HL-60/S4 treated with retinoic acid at 250 ng/mL for 4 days and 3 days (cell line): Measurements from ENCODE around the gene GFRA3.
"Not testable (repeated sequence)": the region's sequence is repeated elsewhere in the genome, so short reads cannot be mapped to it uniquely, and the experiment has no call there.

Source experiments
- in situ Hi-C: fragments of 300-500 bp; cut with MboI; formaldehyde crosslinking; loops from 2 replicates; pipeline ENCODE4 v1.7.0; 2022; ENCODE audit warnings: low sequenced_read_pairs

Gene GFRA3

DNA sequence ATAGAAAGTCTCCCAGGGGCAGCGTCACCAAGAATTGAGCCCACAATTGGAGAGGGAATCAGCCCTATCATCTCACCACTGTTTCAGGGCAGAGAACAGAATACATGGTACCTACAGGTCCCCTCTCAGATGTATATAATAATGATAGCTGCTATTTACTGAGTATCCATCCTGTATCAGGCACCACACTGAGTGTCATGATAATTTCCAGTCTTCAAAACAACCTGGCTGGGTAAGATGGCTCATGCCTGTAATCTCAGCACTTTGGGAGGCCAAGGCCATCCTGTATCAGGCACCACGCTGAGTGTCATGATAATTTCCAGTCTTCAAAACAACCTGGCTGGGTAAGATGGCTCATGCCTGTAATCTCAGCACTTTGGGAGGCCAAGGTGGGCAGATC, 26.6 kb downstream of the GFRA3 start:
- in situ Hi-C loops = not testable (repeated sequence)

DNA sequence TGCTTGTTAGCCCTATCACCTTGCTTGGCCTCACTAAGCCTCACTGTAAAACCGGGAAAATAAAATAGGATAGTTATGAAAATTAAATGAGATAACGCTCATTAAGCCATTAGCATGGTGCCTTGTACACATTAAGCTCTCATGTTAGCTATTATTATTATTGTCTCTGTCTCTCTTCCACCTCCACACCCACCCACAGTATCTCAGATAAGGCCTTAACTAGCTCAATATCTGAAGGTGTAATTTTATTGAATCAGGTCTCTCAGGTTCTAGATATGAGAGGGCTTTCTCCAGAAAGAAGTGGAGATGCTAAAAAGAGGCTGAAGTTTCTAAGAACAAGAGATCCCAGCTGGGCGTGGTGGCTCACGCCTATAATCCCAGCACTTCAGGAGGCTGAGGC, 27.6 kb downstream of the GFRA3 start:
- in situ Hi-C loops = no loop called here

DNA sequence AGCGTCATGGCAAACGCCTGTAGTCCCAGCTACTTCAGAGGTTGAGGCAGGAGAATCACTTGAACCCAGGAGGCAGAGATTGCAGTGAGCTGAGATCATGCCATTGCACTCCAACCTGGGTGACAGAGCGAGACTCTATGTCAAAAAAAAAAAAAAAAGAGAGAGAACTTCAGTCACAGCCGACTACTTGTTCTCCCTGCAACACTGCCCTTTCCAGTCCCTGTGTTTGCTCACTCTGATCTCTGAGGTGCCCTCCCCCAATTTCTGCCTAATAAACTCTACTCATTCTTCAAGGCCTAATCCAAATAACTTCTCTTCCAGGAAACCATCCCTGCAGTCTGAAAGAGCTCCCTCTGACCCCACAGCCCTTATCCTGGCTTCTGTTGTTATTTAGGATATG, 28.1 kb downstream of the GFRA3 start:
- in situ Hi-C loops = no loop called here

DNA sequence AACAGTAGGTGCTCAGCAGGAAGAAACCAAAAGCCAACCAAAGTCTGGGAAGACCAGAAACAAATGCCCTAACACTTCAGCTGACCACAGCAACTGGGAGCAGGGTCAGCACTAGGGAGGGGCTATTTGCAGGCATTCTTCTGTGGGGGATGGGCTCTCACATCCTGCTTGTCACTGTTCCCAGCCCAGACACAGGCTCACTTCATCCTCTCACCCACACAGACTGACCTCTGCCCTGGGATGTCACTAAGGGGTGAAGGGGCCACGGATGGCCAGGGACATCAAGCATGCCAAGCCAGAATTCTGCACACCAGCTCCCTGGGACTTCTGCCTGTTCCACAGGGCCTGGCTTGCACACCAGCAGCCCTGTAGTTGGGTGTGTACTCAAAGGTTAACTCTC, 28.7 kb downstream of the GFRA3 start:
- in situ Hi-C loops = no loop called here

DNA sequence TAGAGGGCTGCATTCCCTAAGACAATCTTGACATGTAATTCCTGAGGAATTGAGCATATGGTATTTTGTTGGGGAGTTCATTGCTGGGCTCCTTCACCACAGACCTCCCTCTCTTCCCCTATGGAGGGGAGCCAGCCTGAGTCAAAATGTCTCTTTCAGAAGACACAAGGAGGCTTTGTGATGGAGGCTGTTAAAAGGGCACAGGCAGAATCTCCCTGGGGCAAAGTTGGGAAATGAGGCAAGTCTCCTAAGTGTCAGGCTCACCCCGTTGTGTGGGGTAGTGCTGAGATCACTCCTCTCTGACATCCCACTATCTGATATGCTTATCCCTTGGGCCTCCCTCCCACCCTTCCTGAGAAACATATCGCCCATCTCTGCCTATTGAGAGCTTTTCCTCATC, 30.6 kb downstream of the GFRA3 start:
- in situ Hi-C loops = no loop called here

DNA sequence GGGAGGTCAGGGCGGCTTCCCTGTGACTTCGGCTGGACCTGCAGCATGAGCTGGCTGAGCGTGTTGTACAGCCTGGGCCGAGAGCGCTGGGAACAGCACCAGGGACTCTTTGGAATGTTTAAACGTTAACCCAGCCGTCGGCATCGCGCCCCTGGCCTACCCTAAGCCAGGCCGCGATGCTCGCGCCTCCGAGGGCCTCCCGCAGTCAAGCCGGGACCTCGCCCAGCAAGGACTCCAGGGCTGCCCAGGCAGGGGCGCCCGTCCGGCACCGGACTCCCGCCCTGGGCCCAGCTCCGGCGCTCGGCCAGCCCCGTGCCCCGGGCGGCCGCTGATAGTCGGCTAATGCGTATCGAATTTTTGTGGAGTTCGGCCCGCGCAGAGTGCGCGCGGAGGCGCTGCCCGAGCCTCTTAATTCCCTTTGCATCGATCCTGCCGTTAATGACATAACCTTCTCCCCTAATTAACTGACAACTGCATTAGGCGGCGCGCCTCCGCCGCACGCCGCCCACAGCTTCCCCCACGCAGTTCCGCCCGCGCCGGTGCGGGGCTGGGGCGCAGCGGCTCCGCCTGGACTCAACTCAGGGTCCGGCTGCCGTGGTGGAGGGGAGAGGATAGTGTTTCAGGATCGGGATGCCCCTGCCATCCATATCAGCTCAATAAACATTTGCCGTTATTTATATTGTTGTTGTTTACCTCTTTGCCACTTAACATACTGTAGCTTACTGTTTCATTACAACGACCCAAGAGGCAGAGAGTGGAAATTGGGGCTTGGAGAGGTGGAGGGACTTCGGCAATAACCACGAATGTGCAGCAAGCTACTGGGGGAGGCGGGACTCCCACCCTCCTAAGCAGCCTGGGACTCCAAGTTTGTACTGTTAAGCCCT, 32.5 kb downstream of the GFRA3 start:
- in situ Hi-C loops = no loop called here

DNA sequence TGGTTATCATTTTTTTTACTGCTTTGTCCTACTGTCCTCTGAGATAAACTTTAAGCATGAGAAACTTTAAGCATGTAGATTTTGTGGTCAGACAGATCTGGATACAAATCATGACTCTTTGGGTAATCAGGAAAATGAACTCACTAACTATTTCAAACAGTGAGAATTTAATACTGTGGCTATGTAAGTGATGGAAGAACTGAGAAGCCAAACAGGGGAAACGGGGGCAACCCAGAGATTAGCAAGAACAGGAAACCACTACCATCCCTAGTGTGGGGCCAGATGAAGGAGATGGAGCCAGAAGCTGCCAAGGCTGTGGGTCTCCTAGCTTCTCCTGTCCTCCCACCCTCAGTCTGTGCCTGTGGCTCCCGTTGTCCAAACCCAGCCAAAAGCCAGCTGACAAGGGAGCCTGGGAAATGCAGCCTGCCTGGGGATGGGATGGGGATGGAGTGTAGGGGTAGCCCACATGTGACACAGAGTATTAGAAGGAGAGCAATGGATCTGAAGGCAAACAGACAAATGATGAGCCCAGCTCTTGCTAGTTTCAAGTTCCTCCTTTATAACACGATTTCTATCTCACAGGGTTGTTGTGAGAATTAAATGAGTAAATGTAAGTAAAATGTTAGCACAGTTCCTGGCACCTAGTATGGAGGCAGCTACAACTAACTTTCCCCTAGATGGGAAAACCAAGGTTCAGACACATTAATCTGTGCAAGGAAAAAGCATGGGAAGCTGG, 33.6 kb downstream of the GFRA3 start:
- in situ Hi-C loops = no loop called here

DNA sequence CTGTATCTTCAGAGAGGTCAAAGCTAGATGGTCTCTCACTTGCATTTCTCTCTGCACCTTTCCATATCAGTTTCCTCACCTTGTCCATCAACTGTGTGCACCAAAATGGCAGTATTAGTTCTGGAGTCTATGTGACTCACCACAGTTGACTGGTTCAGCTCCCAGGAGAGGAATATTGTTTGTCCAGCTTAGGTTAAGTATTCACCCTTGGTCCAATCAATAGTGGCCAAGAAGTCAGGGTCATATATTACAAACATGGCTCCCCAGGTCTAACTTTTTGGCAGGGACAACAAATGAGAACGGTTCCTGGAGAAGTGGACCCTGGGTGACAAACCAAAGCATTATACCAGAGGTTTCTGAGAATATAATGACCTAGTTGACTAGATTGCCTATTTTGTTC, 36.4 kb downstream of the GFRA3 start:
- in situ Hi-C loops = no loop called here

DNA sequence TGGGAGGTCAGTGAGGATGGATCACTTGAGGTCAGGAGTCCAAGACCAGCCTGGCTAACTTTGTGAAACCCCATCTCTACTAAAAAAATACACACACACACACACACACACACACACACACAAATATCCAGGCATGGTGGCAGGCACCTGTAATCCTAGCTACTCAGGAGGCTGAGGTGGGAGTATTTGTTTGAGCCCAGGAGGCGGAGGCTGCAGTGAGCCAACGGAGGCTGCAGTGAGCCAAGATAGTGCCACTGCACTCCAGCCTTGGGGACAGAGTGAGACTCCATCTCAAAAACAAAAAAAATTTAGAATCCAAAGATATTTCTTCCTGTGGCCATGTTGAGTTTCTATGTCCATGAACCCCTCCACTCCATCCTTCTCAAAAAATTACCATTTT, 39.8 kb downstream of the GFRA3 start:
- in situ Hi-C loops = no loop called here

DNA sequence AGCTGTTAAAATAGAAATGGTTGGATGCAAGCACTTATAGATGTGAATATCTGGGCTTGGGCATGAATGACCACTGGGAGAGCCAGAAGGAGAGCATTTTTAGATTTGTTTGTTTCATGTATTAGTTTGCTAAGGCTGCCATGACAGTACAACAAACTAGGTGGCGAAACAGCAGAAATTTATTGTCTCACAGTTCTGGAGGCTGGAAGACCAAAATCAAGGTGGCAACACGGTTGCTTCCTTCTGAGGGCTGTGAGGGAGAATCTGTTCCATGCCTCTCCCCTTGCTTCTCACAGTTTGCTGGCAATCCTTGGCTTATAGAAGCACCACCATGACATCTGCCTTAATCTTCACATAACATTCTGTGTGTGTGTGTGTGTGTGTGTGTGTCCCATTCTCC, 41.1 kb downstream of the GFRA3 start:
- in situ Hi-C loops = no loop called here

DNA sequence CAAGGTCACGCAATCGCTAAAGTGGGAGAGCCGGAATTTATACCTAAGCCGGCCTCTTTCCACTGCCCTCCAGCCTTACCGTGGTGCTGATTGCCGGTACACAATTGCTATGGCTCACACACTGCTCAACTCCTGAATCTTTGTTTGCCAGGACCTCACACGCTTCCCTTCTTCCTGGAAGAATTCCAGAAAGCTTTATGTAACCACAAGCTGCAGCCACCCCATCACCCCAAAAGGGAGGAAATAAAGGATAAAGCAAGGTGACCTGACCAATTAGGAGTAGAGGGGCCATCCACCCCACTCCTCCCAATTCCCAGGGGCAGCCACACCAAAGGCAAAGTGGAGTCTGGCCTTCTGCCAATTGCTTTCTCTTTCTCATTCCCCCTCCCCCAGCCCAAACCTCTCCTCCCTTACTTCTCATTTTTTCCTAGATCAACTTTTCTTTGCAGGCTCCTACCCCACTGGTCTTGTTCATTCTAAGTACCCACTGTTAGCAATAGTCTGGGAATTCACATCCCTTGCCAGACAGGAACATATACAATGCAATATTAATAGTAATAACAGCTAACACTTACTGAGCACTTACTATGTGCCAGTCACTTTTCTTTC, 43.3 kb downstream of the GFRA3 start:
- in situ Hi-C loops = no loop called here

DNA sequence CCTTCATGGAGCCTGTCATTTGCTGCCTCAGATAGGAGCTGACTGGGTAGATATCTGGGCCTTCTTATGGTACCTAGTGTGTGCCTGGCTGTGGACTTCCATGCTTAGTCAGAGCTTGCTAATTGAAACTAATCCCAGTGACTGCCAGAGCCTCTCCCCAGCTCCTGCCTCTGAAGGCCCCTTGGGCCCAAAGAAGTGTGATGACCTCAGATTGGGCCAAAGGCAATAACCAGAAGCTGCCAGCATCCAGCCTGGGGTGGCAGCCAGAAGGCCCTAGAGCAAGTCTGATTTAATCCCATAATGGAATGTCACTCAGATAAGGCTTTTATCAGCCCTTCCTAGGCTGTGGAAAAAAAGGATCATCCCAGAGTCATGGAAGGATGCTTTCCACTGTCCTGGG, 44.2 kb downstream of the GFRA3 start:
- in situ Hi-C loops = no loop called here

DNA sequence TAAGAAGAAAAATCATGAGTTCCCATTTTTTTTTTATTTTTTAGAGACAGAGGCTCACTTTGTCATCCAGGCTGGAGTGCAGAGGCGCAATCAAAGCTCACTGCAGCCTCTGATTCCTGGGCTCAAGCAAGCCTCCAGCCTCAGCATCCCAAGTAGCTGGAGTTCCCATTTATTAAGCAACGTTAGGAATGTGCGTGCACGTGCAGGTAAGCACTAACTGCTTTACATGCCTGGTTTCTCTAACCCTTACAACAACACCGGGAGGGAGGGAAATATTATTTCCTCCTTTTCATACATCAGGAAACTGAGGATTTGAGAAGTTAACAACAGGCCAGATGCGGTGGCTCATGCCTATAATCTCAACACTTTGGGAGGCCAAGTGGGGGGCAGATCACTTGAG, 45.0 kb downstream of the GFRA3 start:
- in situ Hi-C loops = no loop called here

DNA sequence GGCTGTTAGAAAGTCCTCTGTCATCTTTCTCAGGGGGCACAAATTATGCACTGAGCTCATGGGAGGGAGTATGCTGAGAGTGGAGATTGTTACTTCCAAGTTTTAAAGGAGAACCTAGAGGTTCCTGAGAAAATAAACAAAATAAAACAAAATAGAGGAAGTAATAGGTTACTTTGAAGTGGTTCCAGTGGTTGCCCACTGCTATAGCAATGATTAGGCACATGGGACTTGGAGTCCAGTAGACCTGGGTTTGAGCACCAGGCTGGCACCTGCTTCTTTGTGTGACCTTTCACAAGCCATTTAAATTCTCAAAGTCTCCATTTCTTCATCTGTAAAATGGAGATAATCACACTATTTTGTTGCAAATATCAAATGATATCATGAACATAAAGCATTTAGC, 47.5 kb downstream of the GFRA3 start:
- in situ Hi-C loops = no loop called here

DNA sequence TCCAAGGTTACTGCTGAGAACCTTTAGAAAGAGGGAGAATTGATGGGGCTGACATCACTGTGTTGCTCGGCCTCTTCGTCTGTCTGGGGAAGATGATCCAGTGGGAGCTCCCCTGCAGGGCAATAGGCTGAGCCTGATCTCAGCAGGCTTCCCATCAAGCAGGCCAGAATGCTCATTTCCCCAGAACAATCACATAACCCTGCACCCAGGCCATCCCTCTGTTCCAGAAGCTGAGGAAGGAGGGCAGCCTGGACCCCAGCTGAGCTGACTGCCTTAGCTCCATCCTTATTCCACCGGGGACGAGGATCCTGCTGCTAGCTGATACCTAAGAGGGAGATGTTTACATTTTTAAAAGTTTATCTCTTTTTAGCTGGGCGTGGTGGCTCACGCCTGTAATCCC, 49.7 kb downstream of the GFRA3 start:
- in situ Hi-C loops = no loop called here

DNA sequence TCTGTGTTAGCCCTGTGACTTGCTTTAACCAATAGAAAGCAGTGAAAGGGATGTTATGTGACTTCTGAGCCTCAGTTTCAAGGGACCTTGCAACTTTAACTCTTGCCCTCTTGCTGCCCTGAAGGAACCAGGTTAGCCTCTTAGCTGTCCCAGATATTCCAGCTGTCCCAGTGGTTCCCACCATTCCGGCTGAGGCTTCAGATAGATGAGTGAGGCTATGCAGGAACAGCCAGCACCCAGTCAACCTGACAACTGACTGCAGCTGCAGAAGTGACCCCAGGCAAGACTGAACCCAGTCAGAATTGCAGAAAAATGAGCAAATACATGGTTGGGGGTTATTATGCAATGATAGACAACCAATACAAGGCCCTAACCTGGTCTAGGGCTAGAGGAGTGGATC, 50.9 kb downstream of the GFRA3 start:
- in situ Hi-C loops = no loop called here

DNA sequence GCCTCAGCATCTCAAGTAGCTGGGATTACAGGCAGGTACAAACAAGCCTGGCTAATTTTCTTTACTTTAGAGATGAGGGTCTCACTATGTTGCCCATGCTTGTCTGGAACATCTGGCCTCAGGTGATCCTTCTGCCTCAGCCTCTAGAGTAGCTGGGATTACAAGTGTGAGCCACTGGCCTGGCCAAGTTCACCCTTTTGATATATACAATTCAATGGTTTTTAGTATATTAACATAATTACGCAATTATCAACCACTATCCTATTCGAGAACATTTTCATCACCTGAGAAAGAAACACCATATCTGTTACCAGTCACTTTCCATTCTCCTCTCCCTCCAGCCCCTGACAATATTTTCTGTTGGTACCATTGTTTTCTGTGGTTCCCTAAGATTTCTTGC, 57.6 kb downstream of the GFRA3 start:
- in situ Hi-C loops = no loop called here

DNA sequence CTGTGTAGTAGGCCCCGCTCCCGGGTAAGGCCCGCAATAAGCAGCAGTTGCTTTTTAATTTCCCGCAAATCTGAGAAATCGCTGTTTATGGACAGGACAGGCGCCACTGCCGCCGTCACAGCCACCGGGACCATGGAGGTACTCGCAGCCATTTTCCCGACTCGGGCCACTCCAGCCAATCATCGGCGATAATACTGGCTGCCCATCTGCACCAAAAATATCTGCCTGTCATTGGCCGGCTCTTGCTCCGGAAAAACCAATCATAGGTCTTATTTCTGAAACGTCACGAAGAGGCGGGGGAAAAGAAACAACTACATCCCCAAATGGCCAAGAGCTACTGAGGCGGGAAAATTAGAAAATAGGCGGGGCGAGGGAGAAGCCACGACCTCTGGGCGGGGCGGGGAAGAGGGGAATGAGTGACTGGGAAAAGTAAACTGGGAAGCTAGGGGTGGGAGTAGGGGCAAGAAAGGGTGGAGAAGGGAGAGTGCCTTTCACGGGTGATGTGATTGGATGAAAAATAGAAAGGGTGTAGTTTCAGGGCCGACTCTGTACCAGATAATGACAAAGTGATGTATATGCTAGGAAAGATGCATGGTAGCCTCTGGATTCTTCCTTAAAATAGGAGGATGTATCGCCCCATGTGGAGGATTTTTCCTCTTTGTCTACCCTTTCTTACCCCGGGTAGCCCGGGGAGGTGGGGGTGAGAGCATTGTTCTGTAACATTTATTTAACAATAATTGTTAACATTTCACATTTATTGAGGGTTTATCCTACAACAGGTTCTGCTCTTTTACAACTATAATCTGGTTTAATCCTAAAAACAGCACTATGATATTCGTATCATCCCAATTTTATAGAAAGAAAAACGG, 61.0 kb downstream of the GFRA3 start, which contains the start of gene CDC23:
Gene CDC23 (minus strand): TSS at position 163 of the 869 bp plus-strand sequence. CDS start 11 bp downstream, at position 152.
- in situ Hi-C loops = no loop called here

DNA sequence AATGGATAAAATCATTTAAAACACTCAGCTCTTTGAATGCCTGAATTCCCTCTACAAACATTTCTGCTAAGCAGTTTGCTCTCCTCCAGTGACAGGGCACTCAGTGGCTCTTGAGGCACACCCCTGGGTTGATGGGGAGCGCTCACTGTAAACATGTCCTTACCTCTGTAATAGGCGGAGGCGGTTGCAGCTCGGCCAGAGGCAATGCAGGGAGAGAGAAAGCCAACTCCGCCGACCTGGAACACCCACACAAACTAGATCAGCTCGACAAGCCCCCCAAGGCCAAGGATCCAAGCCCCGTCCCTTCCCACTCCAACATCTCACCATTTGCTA, 61.6 kb downstream of the GFRA3 start:
- in situ Hi-C loops = no loop called here

DNA sequence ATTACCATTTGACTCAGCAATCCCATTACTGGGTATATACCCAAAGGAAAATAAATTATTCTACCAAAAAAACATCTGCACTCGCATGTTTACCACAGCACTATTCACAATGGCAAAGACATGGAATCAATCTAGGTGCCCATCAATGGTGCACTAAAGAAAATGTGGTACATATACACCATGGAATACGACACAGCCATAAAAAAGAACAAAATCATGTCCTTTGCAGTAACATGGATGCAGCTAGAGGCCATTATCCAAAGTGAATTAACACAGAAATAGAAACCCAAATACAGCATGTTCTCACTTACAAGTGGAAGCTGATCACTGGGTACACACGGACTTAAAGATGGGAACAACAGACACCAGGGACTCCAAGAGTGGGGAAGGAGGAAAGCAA, 63.4 kb downstream of the GFRA3 start:
- in situ Hi-C loops = no loop called here
